ENCODE measurements around the gene SLC16A8. TPM values are rescaled to one million over a fixed set of nuclear protein-coding genes. Genes with fewer than 3 reads are reported as not detected.

The SLC16A8 gene
- total and polyA plus RNA-seq, 8 donors = 0.38 to 2.1 (median 1.3) TPM

DNA sequence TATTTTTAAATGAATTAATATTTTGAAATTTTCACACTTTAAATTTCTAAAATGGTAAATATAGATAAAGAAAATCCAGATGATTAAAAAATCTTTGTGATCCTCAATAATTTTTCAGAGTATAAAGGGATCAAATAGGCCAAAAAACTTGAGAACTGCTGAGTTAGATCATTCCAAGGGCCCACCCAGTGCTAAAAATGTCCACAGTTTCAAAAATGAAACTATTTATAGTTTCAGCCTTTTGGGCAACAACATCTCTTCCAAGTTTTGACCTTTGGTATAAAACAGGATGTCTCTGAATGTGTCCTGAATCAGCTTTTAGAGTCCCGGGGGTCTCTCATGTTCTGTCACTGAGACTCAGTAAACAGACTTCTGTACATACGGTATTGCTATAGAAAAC, 47.4 kb upstream of the SLC16A8 start:
- intact Hi-C loops (cut with DNase I) = no loop called here
- Histone ChIP-seq H3K4me3 (no peak overlapping the region), H3K9me3 (no peaks in the 10 kb centered on the region), H3K27ac (no peak overlapping the region), H3K27me3 (no peaks in the 10 kb centered on the region), H3K36me3 (peaks cover 0 to 50% of the 10 kb centered on the region in 2 donors), H3K4me1 (no peaks in the 10 kb centered on the region)
- DNase-seq (no peak), ATAC-seq (no peak)
- TF ChIP-seq, protein P1, sequence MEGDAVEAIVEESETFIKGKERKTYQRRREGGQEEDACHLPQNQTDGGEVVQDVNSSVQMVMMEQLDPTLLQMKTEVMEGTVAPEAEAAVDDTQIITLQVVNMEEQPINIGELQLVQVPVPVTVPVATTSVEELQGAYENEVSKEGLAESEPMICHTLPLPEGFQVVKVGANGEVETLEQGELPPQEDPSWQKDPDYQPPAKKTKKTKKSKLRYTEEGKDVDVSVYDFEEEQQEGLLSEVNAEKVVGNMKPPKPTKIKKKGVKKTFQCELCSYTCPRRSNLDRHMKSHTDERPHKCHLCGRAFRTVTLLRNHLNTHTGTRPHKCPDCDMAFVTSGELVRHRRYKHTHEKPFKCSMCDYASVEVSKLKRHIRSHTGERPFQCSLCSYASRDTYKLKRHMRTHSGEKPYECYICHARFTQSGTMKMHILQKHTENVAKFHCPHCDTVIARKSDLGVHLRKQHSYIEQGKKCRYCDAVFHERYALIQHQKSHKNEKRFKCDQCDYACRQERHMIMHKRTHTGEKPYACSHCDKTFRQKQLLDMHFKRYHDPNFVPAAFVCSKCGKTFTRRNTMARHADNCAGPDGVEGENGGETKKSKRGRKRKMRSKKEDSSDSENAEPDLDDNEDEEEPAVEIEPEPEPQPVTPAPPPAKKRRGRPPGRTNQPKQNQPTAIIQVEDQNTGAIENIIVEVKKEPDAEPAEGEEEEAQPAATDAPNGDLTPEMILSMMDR (IDR thresholded peaks at IDR 0.05) = no peak

GRCh38 chr22:38129856-38130255, 45.9 kb upstream of the SLC16A8 start:
- TF ChIP-seq, protein P1 (IDR thresholded peaks at IDR 0.05) = no peak
- H3K9me3 ChIP-seq = no peaks in the 10 kb centered on the region
- no peak overlapping the region for H3K4me3 ChIP-seq
- intact Hi-C loops (cut with DNase I) = no loop called here
- DNase-seq (no peak), ATAC-seq (no peak)
- H3K36me3 ChIP-seq = peaks cover 0 to 58% of the 10 kb centered on the region in 2 donors
- no peaks in the 10 kb centered on the region for H3K27me3 ChIP-seq
- no peak overlapping the region for H3K27ac ChIP-seq
- no peaks in the 10 kb centered on the region for H3K4me1 ChIP-seq

DNA sequence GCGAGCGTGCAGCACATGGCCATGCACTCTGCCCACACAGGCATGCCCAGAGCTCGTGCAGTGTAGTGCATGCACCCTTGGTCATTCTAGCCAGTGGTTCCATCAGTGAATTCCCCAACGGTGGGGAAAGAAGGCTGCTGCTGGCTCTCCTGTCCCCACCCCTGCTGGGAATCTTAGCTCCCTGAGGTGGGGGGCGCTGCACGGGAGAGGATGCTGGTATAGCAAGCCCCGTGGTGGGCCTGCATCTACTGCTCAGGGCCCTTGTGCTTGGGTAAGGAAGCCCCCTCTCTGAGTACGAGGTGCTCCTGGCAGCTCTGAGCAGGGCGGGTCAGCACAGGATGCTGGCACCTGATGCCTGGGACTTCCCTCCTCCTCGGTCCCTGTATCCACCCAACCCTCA, 45.0 kb upstream of the SLC16A8 start:
- Histone ChIP-seq H3K9me3 (no peaks in the 10 kb centered on the region), H3K4me3 (no peak overlapping the region), H3K27me3 (no peaks in the 10 kb centered on the region), H3K27ac (no peak overlapping the region), H3K4me1 (no peaks in the 10 kb centered on the region), H3K36me3 (peaks cover 0 to 59% of the 10 kb centered on the region in 2 donors)
- TF ChIP-seq, protein P1 (IDR thresholded peaks at IDR 0.05) = no peak
- no peak for ATAC-seq
- DNase-seq = no peak
- intact Hi-C loops (cut with DNase I) = no loop called here

- intact Hi-C loops (cut with DNase I) = no loop called here
- Histone ChIP-seq H3K4me3 (no peak overlapping the region), H3K27ac (no peak overlapping the region), H3K9me3 (no peaks in the 10 kb centered on the region), H3K4me1 (no peaks in the 10 kb centered on the region), H3K27me3 (no peaks in the 10 kb centered on the region), H3K36me3 (peaks cover 0 to 48% of the 10 kb centered on the region in 2 donors)
- no peak for ATAC-seq
- no peak for DNase-seq
- TF ChIP-seq, protein P1 (IDR thresholded peaks at IDR 0.05) = no peak
Observed at GRCh38 chr22:38127869-38128268, 43.9 kb upstream of the SLC16A8 start.

DNA sequence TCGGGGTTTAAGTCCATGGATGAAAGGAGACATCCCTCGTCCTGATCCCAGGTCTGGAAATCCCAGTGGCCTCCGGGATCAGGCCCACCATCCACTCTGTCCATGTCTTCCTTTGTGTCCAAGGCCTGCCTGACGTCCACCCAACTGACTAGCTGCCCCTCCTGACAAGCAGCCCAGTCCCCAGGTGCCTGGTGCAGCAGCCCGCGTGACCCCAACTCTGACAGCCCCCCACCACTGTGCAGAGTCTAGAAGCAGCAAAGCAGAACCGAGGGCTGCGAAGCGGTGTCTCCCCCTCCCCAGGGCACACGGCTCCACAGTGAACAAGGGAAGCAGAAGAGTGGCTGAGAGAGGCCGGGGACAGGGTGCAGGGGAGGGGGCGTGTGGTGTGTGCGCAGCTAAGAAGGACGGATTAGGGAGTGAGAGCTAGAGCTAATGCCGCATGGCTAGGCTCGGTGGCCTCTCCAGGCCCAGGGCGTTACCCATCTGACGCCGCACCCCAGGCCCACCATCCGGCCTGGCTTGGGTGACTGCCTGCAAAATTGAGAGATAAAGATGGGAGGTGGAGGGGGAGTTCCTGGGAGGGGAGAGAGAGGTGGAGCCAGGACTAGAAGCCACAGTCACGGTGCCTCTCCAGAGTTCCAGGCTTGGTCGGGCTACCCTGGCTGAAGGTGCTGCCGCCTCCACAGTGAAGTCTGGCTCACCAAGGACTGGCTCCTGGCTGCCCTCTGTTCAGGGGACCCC, 43.1 kb upstream of the SLC16A8 start:
- no peaks in the 10 kb centered on the region for H3K27me3 ChIP-seq
- TF ChIP-seq, protein P1 (IDR thresholded peaks at IDR 0.05) = no peak
- DNase-seq = no peak
- H3K4me1 ChIP-seq = no peaks in the 10 kb centered on the region
- H3K9me3 ChIP-seq = no peaks in the 10 kb centered on the region
- ATAC-seq = no peak
- H3K27ac ChIP-seq = no peak overlapping the region
- no peak overlapping the region for H3K4me3 ChIP-seq
- intact Hi-C loops (cut with DNase I) = no loop called here
- peaks cover 0 to 40% of the 10 kb centered on the region in 2 donors for H3K36me3 ChIP-seq

Data from left lung (tissue), 10 donors.